ENCODE results near the gene LYPLAL1. TPM values are rescaled to one million over a fixed set of nuclear protein-coding genes. Genes with fewer than 3 reads are reported as not detected.

LYPLAL1 gene
- total and polyA plus RNA-seq, 2 of the 8 experiments (the other 6 are each of a cell fraction or from before 2014, with no cell fraction given): 6.3 to 23.8 TPM

DNA sequence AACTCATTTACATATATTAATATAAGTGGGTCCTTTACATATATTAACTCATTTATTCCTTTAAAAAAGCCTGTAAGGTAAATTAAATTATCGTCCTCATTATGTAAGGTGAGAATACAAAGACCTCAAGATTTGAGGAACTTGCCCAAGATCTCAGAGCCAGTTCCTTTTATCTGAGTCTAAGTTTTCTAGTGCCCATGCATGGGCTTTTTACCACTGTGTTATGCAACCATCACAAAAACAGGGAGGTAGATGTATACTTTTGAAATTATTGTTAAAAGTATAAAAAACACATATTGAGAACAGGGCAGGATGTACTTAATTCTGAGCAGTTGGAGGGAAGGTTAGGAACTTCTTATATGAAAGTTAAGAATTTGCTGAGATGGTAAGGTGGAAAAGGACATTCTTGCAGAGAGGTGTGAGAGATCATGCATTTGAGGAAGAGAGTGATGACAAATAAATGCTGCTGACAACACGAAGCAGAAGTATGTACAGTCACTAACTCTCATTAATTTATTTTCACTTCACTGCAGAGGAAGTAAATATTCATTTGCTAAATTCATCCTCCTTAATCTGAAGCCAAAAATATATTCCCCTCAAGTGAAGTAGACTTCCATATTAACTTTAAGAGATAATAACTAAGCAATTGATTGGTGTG lies 28.9 kb upstream of the LYPLAL1 start:
- no peaks in the 10 kb centered on the region for H3K27me3 ChIP-seq (replicated peaks in 1 of 4; ENCODE audit: control insufficient read depth in 3 of 4, extremely low read depth in 1 of 4, insufficient read depth in 3 of 4, low read length in 3 of 4)
- H3K27ac ChIP-seq (ENCODE audit: low read depth, low read length): no peak overlapping the region
- no peak for FAIRE-seq
- no peak overlapping the region for H2AK5ac ChIP-seq (ENCODE audit: low read depth, low read length)
- CTCF ChIA-PET (ENCODE audit: partially characterized antibody): interaction anchor here (0.7 kb wide), 1 partner anchor 14 kb away, joined by 3 read pairs; no protein-coding TSS in a partner anchor
- no peak overlapping the region for H3K18ac ChIP-seq (ENCODE audit: extremely low read depth, low read length)
- H2BK5ac ChIP-seq (ENCODE audit: low read depth, low read length): no peak overlapping the region
- H3K23me2 ChIP-seq (ENCODE audit: low read depth, low read length): no peaks in the 10 kb centered on the region
- H3K4me1 ChIP-seq (replicated peaks in 1 of 4; ENCODE audit: control insufficient read depth in 3 of 4, insufficient read depth in 4 of 4, low read length in 3 of 4): no peaks in the 10 kb centered on the region
- no peak overlapping the region for H2BK12ac ChIP-seq (ENCODE audit: low read depth, low read length)
- H3K23ac ChIP-seq (ENCODE audit: insufficient read length): no peak overlapping the region
- H4K91ac ChIP-seq (replicated peaks; ENCODE audit: insufficient read length, low read length): no peak overlapping the region
- no peak overlapping the region for H3K56ac ChIP-seq (replicated peaks; ENCODE audit: insufficient read length, low read depth, low read length)
- no peak overlapping the region for H3K14ac ChIP-seq (ENCODE audit: insufficient read length)
- POLR2A ChIA-PET (ENCODE audit: partially characterized antibody): no interaction called here
- no peak overlapping the region for H3K4ac ChIP-seq (replicated peaks; ENCODE audit: insufficient read length, low read depth, low read length)
- H4K20me1 ChIP-seq (replicated peaks in 1 of 2; ENCODE audit: control insufficient read depth in 1 of 2, insufficient read depth in 2 of 2, low read length in 2 of 2): no peaks in the 10 kb centered on the region
- no peak overlapping the region for H2BK120ac ChIP-seq (replicated peaks; ENCODE audit: low read depth, low read length)
- DNase-seq (ENCODE audit: low read depth in 1 of 2, low spot score in 2 of 2): no peak
- H3K36me3 ChIP-seq (ENCODE audit: control insufficient read depth in 2 of 4, insufficient read depth in 4 of 4, low read length in 3 of 4): no peaks in the 10 kb centered on the region
- no peaks in the 10 kb centered on the region for H3K9me3 ChIP-seq (ENCODE audit: insufficient read depth in 2 of 2, low read depth in 1 of 2, low read length in 1 of 2)
- no peak overlapping the region for H2BK20ac ChIP-seq (ENCODE audit: low read length)
- H2AFZ ChIP-seq (ENCODE audit: low read length): no peak overlapping the region
- H4K8ac ChIP-seq (ENCODE audit: extremely low read depth, insufficient read depth, low read length): no peak overlapping the region
- 93% methylated on average over 2 of the region's 2 CpGs; no CpG with 5 or more reads in 1 of the 2 experiments for WGBS, 2 experiments (ENCODE audit: extremely low coverage in 1 of 2, insufficient coverage in 1 of 2, insufficient read length in 1 of 2, insufficient replicate concordance in 2 of 2, low coverage in 1 of 2, low lambda C conversion rate in 2 of 2, missing lambda C conversion rate in 1 of 2)
- no peak overlapping the region for H4K5ac ChIP-seq (ENCODE audit: insufficient read length, low read depth, low read length)
- H3K4me3 ChIP-seq (ENCODE audit: extremely low read depth in 1 of 4, insufficient read depth in 2 of 4, low read depth in 3 of 4, low read length in 4 of 4): no peak overlapping the region
- no peak overlapping the region for H3K4me2 ChIP-seq (ENCODE audit: insufficient read depth in 1 of 2, low read depth in 2 of 2, low read length in 2 of 2)
- H3K9ac ChIP-seq (replicated peaks in 1 of 4; ENCODE audit: extremely low read depth in 1 of 4, low read depth in 3 of 4, low read length in 3 of 4): no peak overlapping the region
- no peaks in the 10 kb centered on the region for H3K79me1 ChIP-seq (ENCODE audit: low read depth, low read length)
- H3K79me2 ChIP-seq (ENCODE audit: control insufficient read depth in 1 of 2, insufficient read depth in 2 of 2, low read length in 2 of 2): no peaks in the 10 kb centered on the region
- no peak overlapping the region for H2BK15ac ChIP-seq (ENCODE audit: low read length)
- TF ChIP-seq SP1 (IDR thresholded peaks at IDR 0.05; ENCODE audit: low read depth, low read length): no peak
- TF ChIP-seq, protein P1, sequence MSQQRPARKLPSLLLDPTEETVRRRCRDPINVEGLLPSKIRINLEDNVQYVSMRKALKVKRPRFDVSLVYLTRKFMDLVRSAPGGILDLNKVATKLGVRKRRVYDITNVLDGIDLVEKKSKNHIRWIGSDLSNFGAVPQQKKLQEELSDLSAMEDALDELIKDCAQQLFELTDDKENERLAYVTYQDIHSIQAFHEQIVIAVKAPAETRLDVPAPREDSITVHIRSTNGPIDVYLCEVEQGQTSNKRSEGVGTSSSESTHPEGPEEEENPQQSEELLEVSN (IDR thresholded peaks at IDR 0.05): no peak
- no peak for TF ChIP-seq BRCA1 (IDR thresholded peaks at IDR 0.05; ENCODE audit: low read depth, low read length)
- TF ChIP-seq TEAD4 (IDR thresholded peaks at IDR 0.05; ENCODE audit: low read depth, low read length): no peak
- TF ChIP-seq TAF1 (IDR thresholded peaks at IDR 0.05; ENCODE audit: low read depth, low read length): no peak
- TF ChIP-seq CBX5 (IDR thresholded peaks at IDR 0.05; ENCODE audit: low read depth, low read length): no peak
- TF ChIP-seq FOSL1 (IDR thresholded peaks at IDR 0.05; ENCODE audit: insufficient read depth, low read depth, low read length): no peak
- no peak for TF ChIP-seq HDAC2 (IDR thresholded peaks at IDR 0.05; ENCODE audit: borderline replicate concordance in 1 of 2, low read depth in 2 of 2, low read length in 2 of 2)
- no peak for TF ChIP-seq KDM1A (IDR thresholded peaks at IDR 0.05; ENCODE audit: borderline replicate concordance, low read length)
- no peak for TF ChIP-seq SUZ12 (IDR thresholded peaks at IDR 0.05; ENCODE audit: low read length)
- TF ChIP-seq SP4 (IDR thresholded peaks at IDR 0.05; ENCODE audit: low read length): no peak
- no peak for TF ChIP-seq TAF7 (optimal IDR thresholded peaks at IDR 0.05; ENCODE audit: borderline replicate concordance, low read depth, low read length)
- no peak for TF ChIP-seq CBX8 (IDR thresholded peaks at IDR 0.05; ENCODE audit: borderline replicate concordance, low read depth, low read length)
- no peak for TF ChIP-seq BACH1 (IDR thresholded peaks at IDR 0.05; ENCODE audit: low read length)

All from H1 (cell line).